ENCODE measurements around the gene EHD4.

DNA sequence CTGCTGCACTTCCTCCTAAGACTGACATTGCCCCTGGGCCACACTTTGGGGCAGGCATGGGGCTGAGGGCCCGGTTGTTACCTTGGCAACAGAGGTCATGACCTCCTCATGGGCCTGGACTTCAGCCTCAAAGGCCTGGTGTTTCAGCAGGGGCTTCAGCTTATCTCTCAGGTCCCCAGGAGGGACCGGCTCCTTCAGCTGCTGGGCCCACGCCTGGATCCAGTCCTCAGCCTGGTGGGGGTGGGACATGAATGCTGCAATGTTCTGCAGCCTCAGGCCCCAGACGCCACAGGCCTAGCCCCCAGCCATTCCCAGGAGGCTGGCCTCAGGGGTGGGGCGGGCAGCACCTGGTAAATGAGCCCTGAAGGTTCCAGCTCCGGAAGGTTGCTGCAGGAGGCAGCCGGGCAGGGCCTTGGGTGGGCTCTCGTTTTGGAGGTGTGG lies 106.1 kb downstream of the EHD4 start:
- TF ChIP-seq ADNP (tag; IDR thresholded peaks at IDR 0.05) (no peak), FOXM1 (IDR thresholded peaks at IDR 0.05; ENCODE audit: low read depth) (no peak), FOXM1 (CRISPR knock-in tag; IDR thresholded peaks at IDR 0.05; ENCODE audit: low read depth) (no peak), ZBTB12 (CRISPR knock-in tag; IDR thresholded peaks at IDR 0.05) (no peak)
- TF ChIP-seq, protein P1, sequence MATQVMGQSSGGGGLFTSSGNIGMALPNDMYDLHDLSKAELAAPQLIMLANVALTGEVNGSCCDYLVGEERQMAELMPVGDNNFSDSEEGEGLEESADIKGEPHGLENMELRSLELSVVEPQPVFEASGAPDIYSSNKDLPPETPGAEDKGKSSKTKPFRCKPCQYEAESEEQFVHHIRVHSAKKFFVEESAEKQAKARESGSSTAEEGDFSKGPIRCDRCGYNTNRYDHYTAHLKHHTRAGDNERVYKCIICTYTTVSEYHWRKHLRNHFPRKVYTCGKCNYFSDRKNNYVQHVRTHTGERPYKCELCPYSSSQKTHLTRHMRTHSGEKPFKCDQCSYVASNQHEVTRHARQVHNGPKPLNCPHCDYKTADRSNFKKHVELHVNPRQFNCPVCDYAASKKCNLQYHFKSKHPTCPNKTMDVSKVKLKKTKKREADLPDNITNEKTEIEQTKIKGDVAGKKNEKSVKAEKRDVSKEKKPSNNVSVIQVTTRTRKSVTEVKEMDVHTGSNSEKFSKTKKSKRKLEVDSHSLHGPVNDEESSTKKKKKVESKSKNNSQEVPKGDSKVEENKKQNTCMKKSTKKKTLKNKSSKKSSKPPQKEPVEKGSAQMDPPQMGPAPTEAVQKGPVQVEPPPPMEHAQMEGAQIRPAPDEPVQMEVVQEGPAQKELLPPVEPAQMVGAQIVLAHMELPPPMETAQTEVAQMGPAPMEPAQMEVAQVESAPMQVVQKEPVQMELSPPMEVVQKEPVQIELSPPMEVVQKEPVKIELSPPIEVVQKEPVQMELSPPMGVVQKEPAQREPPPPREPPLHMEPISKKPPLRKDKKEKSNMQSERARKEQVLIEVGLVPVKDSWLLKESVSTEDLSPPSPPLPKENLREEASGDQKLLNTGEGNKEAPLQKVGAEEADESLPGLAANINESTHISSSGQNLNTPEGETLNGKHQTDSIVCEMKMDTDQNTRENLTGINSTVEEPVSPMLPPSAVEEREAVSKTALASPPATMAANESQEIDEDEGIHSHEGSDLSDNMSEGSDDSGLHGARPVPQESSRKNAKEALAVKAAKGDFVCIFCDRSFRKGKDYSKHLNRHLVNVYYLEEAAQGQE (IDR thresholded peaks at IDR 0.05; ENCODE audit: borderline replicate concordance), result no peak
- TF ChIP-seq, protein P1 (CRISPR knock-in tag; IDR thresholded peaks at IDR 0.05; ENCODE audit: low read depth), result no peak

Data from K562 (cell line).